ENCODE data around the gene NNT.

- TF ChIP-seq ZC3H10 (CRISPR knock-in tag; IDR thresholded peaks at IDR 0.05): no peak
- TF ChIP-seq PPARA (CRISPR knock-in tag; IDR thresholded peaks at IDR 0.05; ENCODE audit: borderline replicate concordance): no peak
- no peak for TF ChIP-seq ZFP30 (CRISPR knock-in tag; IDR thresholded peaks at IDR 0.05)
- no peak for TF ChIP-seq ARNTL (CRISPR knock-in tag; IDR thresholded peaks at IDR 0.05; ENCODE audit: borderline replicate concordance, low read depth)
- TF ChIP-seq ZNF8 (CRISPR knock-in tag; IDR thresholded peaks at IDR 0.05): no peak
- no peak for TF ChIP-seq ZNF565 (CRISPR knock-in tag; conservative IDR thresholded peaks at IDR 0.05; ENCODE audit: low read depth)
- TF ChIP-seq PATZ1 (CRISPR knock-in tag; IDR thresholded peaks at IDR 0.05; ENCODE audit: borderline replicate concordance): no peak
- no peak for TF ChIP-seq CREB5 (CRISPR knock-in tag; IDR thresholded peaks at IDR 0.05; ENCODE audit: low read depth)
- no peak for TF ChIP-seq POU6F1 (CRISPR knock-in tag; IDR thresholded peaks at IDR 0.05; ENCODE audit: borderline replicate concordance, low read depth)
- TF ChIP-seq ESRRG (CRISPR knock-in tag; IDR thresholded peaks at IDR 0.05): no peak
- TF ChIP-seq GLIS3 (CRISPR knock-in tag; IDR thresholded peaks at IDR 0.05): no peak
- no peak for TF ChIP-seq CSRNP3 (CRISPR knock-in tag; IDR thresholded peaks at IDR 0.05)
- no peak for TF ChIP-seq RARB (CRISPR knock-in tag; IDR thresholded peaks at IDR 0.05)
- TF ChIP-seq ZNF70 (CRISPR knock-in tag; IDR thresholded peaks at IDR 0.05): no peak
Observed at GRCh38 chr5:43643750-43644149, 40.8 kb downstream of the NNT start.
